ENCODE data around the gene APBA2. TPM values are rescaled to one million over a fixed set of nuclear protein-coding genes. Genes with fewer than 3 reads are reported as not detected.
"Not testable (repeated sequence)": the region's sequence is repeated elsewhere in the genome, so short reads cannot be mapped to it uniquely, and the experiment has no call there.

APBA2 gene
- 18.4 and 29.2 TPM in 2 replicates for total RNA-seq (2014; rRNA removed; shearing (Covaris generic); ENCODE audit: low replicate concordance)

GRCh38 chr15:28885630-28886430 is at the start of gene APBA2:
Gene APBA2 (plus strand): TSS chr15:28885974. CDS start chr15:29053885, 167,911 bp downstream.
- DNase-seq (ENCODE audit: low read depth), result peak; percentile 33
- in situ Hi-C loops (cut with HindIII; ENCODE audit: low pct_unique_long_range_greater_than_20kb, low sequenced_read_pairs), result no loop called here

- DNase-seq (ENCODE audit: low read depth); in situ Hi-C loops (cut with HindIII; ENCODE audit: low pct_unique_long_range_greater_than_20kb, low sequenced_read_pairs): not testable (repeated sequence)
Measured at GRCh38 chr15:28840285-28840684, 45.5 kb upstream of the APBA2 start.

- in situ Hi-C loops (cut with HindIII; ENCODE audit: low pct_unique_long_range_greater_than_20kb, low sequenced_read_pairs); DNase-seq (ENCODE audit: low read depth): not testable (repeated sequence)
Measured at GRCh38 chr15:28842210-28842609, 43.6 kb upstream of the APBA2 start.

- in situ Hi-C loops (cut with HindIII; ENCODE audit: low pct_unique_long_range_greater_than_20kb, low sequenced_read_pairs); DNase-seq (ENCODE audit: low read depth): not testable (repeated sequence)
Measured at GRCh38 chr15:28843520-28843919, 42.3 kb upstream of the APBA2 start.

GRCh38 chr15:28844147-28844546 is 41.6 kb upstream of the APBA2 start:
- in situ Hi-C loops (cut with HindIII; ENCODE audit: low pct_unique_long_range_greater_than_20kb, low sequenced_read_pairs); DNase-seq (ENCODE audit: low read depth): not testable (repeated sequence)

GRCh38 chr15:28847247-28847646 is 38.5 kb upstream of the APBA2 start:
- in situ Hi-C loops (cut with HindIII; ENCODE audit: low pct_unique_long_range_greater_than_20kb, low sequenced_read_pairs), result not testable (repeated sequence)

GRCh38 chr15:28847959-28848358 is 37.8 kb upstream of the APBA2 start:
- DNase-seq (ENCODE audit: low read depth); in situ Hi-C loops (cut with HindIII; ENCODE audit: low pct_unique_long_range_greater_than_20kb, low sequenced_read_pairs): not testable (repeated sequence)

More at GRCh38 chr15:28847247-28847646, 38.5 kb upstream of the APBA2 start:
- not testable (repeated sequence) for DNase-seq (ENCODE audit: low read depth)

- peak; percentile 72 for DNase-seq (ENCODE audit: low read depth)
- in situ Hi-C loops (cut with HindIII; ENCODE audit: low pct_unique_long_range_greater_than_20kb, low sequenced_read_pairs), result not testable (repeated sequence)
Measured at GRCh38 chr15:28848521-28848920, 37.3 kb upstream of the APBA2 start, which contains the start of gene GOLGA6L7. Gene GOLGA6L7 (minus strand): TSS chr15:28848644. CDS start chr15:28848549, 95 bp downstream.

- in situ Hi-C loops (cut with HindIII; ENCODE audit: low pct_unique_long_range_greater_than_20kb, low sequenced_read_pairs); DNase-seq (ENCODE audit: low read depth): not testable (repeated sequence)
Measured at GRCh38 chr15:28849271-28849670, 36.5 kb upstream of the APBA2 start.

GRCh38 chr15:28849766-28850165 is 36.0 kb upstream of the APBA2 start:
- DNase-seq (ENCODE audit: low read depth); in situ Hi-C loops (cut with HindIII; ENCODE audit: low pct_unique_long_range_greater_than_20kb, low sequenced_read_pairs): not testable (repeated sequence)

GRCh38 chr15:28853654-28854053 is 32.1 kb upstream of the APBA2 start:
- DNase-seq (ENCODE audit: low read depth); in situ Hi-C loops (cut with HindIII; ENCODE audit: low pct_unique_long_range_greater_than_20kb, low sequenced_read_pairs): not testable (repeated sequence)

- DNase-seq (ENCODE audit: low read depth); in situ Hi-C loops (cut with HindIII; ENCODE audit: low pct_unique_long_range_greater_than_20kb, low sequenced_read_pairs): not testable (repeated sequence)
Measured at GRCh38 chr15:28854578-28854977, 31.2 kb upstream of the APBA2 start.

GRCh38 chr15:28861031-28861534 is 24.7 kb upstream of the APBA2 start:
- no peak for DNase-seq (ENCODE audit: low read depth)
- in situ Hi-C loops (cut with HindIII; ENCODE audit: low pct_unique_long_range_greater_than_20kb, low sequenced_read_pairs), result no loop called here

GRCh38 chr15:28861589-28862293 is 24.0 kb upstream of the APBA2 start:
- in situ Hi-C loops (cut with HindIII; ENCODE audit: low pct_unique_long_range_greater_than_20kb, low sequenced_read_pairs); DNase-seq (ENCODE audit: low read depth): not testable (repeated sequence)

- in situ Hi-C loops (cut with HindIII; ENCODE audit: low pct_unique_long_range_greater_than_20kb, low sequenced_read_pairs), result no loop called here
- no peak for DNase-seq (ENCODE audit: low read depth)
Measured at GRCh38 chr15:28868744-28869345, 16.9 kb upstream of the APBA2 start.

- no peak for DNase-seq (ENCODE audit: low read depth)
- in situ Hi-C loops (cut with HindIII; ENCODE audit: low pct_unique_long_range_greater_than_20kb, low sequenced_read_pairs), result no loop called here
Measured at GRCh38 chr15:28871168-28871567, 14.6 kb upstream of the APBA2 start.

- in situ Hi-C loops (cut with HindIII; ENCODE audit: low pct_unique_long_range_greater_than_20kb, low sequenced_read_pairs), result no loop called here
- no peak for DNase-seq (ENCODE audit: low read depth)
Measured at GRCh38 chr15:28873006-28873405, 12.8 kb upstream of the APBA2 start.

- DNase-seq (ENCODE audit: low read depth), result no peak
- in situ Hi-C loops (cut with HindIII; ENCODE audit: low pct_unique_long_range_greater_than_20kb, low sequenced_read_pairs), result no loop called here
Measured at GRCh38 chr15:28873585-28874190, 12.1 kb upstream of the APBA2 start.

Data from Caki2 (cell line).